Activated T-cell treated with anti-CD3 and anti-CD28 coated beads for 4 hours (primary cell): Measurements from ENCODE around the gene LAMA1.
"Not testable (repeated sequence)": the region's sequence is repeated elsewhere in the genome, so short reads cannot be mapped to it uniquely, and the experiment has no call there.

Source experiments
- DNase-seq: peaks from one replicate; pipeline ENCODE4 v3.0.0-alpha.2; 2020

The LAMA1 gene, protein sequence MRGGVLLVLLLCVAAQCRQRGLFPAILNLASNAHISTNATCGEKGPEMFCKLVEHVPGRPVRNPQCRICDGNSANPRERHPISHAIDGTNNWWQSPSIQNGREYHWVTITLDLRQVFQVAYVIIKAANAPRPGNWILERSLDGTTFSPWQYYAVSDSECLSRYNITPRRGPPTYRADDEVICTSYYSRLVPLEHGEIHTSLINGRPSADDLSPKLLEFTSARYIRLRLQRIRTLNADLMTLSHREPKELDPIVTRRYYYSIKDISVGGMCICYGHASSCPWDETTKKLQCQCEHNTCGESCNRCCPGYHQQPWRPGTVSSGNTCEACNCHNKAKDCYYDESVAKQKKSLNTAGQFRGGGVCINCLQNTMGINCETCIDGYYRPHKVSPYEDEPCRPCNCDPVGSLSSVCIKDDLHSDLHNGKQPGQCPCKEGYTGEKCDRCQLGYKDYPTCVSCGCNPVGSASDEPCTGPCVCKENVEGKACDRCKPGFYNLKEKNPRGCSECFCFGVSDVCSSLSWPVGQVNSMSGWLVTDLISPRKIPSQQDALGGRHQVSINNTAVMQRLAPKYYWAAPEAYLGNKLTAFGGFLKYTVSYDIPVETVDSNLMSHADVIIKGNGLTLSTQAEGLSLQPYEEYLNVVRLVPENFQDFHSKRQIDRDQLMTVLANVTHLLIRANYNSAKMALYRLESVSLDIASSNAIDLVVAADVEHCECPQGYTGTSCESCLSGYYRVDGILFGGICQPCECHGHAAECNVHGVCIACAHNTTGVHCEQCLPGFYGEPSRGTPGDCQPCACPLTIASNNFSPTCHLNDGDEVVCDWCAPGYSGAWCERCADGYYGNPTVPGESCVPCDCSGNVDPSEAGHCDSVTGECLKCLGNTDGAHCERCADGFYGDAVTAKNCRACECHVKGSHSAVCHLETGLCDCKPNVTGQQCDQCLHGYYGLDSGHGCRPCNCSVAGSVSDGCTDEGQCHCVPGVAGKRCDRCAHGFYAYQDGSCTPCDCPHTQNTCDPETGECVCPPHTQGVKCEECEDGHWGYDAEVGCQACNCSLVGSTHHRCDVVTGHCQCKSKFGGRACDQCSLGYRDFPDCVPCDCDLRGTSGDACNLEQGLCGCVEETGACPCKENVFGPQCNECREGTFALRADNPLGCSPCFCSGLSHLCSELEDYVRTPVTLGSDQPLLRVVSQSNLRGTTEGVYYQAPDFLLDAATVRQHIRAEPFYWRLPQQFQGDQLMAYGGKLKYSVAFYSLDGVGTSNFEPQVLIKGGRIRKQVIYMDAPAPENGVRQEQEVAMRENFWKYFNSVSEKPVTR (N-terminal part only)

DNA sequence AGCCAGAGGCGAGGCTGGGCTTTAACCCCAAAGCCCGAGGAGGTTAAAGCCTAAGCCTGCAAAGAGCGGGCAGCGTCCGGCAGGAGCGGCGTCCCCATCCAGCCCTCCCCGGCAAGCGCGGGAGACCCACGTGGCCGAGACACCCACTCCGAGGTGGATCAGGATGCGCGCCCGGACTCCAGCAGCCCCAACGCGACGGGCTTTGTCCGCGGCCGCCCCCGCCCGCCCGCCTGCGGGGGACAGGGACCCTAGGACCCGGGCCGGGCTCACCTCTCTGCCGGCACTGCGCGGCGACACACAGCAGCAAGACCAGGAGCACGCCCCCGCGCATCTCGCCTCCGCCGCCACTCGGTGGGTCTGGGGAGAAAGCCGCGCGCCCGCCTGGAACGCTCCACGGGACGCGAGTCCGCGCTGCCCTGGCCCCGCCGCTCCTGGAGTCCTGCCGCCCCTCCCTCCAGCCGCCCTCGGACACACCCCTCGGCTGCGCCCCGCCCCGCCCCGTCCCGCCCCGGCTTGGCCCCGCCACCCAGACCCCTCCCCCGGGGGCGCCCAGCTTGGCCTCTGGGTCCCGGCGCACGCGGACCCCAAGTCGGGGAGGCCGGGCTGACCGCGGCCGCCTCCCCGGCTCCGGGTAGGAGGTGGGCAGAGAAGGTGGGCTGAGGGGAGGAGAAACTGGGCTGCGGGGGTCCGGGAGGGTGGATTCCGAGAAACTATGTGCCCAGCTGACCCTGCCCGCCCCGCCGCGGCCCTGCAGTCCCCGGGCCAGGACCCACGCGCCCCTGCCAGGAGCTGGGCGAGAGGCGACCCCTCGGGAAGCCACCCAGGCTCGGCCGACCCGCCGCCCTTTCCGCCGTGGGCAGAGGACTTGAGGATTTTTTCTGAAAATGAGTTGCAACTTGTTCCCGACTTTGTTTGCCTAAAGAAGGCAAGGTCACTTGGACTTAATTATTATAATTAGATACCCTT is at the start of gene LAMA1:
TSS of gene LAMA1 (minus strand) at position 408 of the 966 bp plus-strand sequence. CDS start at position 331, 77 bp downstream.
- DNase-seq, result no peak

DNA sequence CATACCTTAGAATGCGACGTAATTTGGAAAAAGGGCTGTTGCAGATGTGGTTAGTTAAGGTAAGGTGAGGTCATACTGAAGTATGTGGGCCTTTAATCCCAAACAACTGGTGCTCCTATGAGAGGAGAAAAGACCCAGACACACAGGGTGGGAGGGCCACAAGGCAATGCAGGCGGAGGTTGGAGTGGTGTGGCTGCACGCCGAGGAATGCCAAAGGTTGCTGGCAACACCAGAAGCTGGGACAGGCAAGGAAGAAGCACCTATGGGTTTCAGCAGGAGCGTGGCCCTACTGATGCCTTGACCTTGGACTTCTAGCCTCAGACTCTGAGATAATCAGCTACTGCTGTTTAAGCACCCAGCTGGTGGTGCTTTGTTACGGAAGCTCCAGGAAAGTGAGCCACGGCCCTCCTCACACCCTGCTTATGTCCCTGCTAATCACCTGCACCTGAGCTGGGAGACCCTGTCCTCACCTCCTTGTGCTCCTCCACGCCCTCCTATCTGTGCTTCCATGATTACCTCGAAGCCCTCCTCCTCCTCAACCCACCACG is 48.3 kb upstream of the LAMA1 start:
- DNase-seq, result no peak

DNA sequence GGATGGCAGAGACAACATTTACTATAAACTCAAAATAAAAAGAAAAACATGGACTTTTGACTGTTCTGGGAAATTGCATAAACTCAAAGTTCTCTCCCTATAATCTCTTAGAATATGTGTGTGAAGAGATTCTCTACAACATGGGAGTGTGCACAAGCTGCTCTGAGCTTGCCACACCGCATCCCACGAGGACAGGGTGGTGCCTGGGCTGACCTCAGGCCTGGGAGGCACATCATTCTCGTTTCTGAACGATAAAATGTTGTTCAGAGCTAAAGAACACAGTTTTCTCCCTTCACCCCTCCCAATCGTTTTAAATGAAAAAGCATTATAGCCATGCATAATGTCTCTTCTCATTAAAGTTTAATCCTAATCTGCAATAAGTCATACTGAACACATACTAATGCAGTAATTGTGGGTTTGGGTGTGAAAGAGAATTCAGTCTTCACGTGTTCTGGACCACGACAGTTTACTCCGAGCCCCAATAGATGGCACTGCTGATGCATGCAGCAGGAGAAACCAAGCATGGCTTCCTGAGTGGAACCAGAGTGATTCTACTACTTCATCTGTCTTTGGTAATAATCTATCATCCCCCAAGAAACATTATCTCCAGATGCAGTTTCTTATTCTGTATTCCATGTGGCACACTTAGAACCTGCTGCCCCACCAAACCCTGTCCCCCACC is 46.9 kb upstream of the LAMA1 start:
- no peak for DNase-seq

DNA sequence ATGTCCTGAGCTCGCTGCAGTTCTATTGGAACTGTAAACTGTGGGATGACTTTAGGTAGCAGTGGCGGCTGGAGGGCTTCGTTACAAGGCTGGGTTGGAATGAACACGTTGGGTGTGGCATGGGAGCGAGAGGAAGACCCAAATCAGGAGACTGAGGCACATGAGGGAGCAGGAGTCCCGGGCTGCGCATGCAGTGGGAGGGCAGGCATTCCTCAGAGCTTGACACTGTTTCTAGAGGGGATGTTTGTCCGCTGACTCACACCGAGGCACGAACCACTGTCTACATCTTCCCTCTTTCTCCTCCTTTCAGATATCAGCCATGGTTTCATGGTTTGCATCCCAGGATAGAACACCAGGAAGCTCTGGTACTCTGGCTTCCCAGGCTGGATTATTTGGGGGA is 40.6 kb upstream of the LAMA1 start:
- no peak for DNase-seq

DNA sequence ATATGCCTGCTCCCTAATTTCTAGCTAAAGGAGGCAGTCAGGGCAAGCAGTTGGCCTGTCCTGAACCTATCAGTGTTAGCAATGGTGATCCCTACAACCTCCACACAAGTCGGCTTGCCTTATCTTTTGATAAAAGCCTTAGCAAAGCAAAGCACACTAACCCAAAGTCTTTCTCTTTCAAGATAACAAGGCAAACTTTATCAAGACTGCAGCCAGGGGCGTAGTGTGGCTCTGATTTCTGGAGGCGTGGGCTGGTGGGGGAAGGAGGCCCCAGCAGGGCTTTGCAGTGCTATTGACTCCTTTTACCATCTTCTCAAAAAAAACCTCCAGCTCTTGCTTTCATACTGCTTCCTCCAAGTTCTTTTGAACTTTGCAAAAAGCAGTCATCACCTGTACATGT is 40.2 kb upstream of the LAMA1 start:
- DNase-seq, result no peak

DNA sequence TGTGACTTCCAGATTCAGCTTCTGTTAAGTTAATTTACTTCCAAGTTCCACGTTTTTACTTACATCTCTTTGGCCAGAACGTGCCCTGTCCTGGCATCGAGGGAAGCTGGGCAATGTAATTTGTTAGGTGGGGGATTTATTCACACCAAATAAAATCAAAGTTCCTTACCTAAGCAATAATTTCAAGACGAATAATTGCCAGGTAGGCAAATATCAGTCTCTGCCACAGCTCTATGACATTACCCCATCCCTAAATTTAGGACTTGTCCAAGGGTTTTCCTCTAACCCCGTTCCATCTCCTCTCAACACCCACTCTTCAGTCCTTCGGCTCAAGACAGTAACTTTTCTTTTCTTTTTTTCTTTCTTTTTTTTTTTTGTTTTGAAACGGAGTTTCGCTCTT is 38.3 kb upstream of the LAMA1 start:
- DNase-seq, result no peak

DNA sequence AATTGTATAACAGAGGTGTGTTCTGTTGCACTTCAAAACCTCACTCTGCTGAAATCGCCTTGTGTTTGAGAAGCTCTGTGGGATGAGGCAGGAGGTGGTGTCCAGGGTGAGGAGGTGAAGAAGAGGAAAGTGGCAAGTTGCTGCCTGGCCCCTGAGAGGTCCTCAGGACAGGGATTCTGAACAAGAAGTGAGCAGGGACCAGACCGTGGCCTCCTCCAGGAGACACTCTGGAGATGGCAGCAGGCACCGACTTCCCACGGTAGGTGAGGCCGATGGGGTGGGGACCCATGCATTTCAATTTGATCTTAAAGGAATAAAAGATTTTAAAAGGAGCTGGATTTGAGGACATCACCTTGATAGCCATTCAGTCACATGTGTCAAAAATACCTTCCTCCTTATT is 37.5 kb upstream of the LAMA1 start:
- no peak for DNase-seq

DNA sequence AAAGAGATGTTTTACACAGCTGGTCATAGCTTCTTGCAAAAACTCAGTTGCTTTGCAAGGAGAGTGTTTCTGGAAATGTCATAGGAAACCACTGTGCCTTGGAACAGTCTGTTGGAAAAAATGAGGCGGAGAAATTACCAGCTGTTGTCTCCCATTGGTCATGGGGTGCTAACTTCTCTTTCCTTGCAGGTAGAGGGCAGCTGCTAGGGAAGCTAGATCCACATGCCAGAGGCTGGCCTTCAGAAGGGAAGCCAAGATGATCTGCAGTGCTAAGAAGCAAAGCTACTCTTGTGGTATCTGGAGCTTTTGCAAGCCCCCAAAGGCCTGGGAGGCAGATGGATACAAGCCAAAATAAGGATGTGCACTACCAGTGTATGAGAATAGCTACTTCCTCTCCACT is 34.8 kb upstream of the LAMA1 start:
- no peak for DNase-seq

DNA sequence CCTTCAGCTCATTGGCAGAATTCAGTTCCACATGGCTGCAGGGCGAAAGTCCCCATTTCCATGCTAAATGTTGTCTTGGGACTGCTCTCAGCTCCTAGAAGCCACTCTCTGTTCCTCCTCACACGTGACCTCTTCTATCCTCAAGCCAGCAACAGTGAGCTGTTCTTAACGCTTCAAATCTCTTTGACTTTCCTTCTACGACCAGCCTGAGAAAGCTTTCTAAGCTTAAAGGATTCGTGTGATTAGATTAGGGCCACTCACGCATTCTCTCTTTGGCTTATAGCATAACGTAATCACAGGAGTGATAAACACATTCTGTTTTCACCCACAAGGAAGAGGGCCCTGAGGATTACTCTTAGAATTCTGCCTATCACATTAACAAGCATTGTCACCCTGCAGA is 29.8 kb upstream of the LAMA1 start:
- DNase-seq, result no peak

DNA sequence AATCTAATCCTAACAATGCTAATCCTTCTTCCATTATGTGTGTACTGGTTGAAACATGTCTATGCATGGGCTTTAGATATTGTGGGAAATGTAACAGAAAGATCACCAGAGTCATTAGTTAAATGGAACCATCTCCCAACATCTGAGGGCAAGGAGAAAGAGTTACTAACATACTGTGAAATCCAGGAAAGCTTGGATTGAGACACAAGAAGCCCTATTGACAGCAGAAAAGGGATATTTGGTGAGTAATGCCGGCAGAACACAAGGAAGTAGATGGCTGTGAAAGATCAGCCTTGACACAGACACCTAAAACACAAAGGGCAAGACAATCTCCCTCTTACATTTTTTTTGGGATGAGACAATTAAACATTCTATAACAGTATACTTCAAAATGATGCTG is 28.5 kb upstream of the LAMA1 start:
- no peak for DNase-seq

DNA sequence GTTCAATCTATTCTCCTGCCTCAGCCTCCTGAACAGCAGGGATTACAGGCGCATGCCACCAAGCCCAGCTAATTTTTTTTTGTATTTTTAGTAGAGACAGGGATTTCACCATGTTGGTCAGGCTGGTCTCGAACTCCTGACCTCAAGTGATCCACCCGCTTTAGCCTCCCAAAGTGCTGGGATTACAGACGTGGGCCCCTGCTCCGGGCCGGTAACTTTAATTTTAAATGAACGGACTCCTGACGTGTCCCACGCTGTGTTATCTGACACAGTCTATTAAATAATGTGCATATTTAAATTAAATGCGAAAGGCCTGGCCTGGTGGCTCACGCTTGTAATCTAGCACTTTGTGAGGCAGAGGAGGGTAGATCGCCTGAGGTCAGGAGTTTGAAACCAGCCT is 27.3 kb upstream of the LAMA1 start:
- DNase-seq, result not testable (repeated sequence)

DNA sequence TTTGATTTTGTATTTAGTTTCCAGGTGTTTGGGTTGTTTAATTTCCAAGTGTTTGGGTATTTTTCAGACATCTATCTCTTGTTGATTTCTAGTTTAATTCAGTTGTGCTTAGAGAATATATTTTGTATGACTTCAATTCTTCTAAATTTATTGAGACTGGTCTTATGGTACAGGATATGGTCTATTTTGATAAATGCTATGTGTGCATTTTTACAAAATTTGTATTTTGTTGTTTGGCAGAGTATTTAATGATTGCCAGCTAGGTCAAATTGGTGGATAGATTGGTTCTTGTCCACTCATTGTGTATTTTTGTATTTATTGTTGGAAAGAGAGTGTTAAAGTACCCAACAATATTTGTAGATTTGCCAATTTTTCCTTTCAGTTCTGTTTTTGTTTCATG is 23.7 kb upstream of the LAMA1 start:
- no peak for DNase-seq

DNA sequence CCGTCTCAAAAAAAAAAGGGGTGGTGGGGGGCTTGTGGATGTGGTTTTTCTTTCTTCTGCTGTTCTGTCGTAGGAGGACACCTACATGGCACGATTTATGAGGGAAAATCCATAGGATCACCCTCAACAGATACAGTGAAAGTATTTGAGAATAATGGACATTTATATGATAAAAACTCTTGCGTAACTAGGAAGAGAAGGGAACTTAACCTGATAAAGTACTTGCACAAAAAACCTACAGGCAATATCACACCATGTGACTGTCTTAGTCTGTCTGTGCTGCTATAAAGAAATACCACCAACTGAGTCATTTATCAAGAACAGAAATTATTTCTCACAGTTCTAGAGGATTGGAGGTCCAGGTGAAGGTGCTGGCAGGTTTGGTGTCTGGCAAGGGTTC is 21.8 kb upstream of the LAMA1 start:
- no peak for DNase-seq

DNA sequence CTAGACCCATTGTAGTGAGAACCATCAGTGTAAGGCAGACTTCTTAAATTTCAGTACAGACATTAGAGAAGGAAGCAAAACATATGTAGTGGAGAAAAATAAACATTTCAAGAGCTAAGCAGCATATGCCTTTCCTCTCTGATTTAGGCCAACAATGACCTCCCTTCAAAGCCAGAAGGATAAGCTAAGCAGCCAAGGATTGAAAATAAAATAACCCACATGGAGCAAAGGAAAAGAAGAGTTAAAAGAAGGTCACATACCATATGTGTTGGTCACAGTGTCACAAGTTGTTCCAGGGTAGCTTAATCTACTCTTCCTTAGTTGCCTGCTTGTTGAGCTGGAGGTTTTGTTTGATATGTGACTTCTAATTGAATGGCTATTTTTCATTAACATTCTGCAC is 15.6 kb upstream of the LAMA1 start:
- DNase-seq, result no peak

DNA sequence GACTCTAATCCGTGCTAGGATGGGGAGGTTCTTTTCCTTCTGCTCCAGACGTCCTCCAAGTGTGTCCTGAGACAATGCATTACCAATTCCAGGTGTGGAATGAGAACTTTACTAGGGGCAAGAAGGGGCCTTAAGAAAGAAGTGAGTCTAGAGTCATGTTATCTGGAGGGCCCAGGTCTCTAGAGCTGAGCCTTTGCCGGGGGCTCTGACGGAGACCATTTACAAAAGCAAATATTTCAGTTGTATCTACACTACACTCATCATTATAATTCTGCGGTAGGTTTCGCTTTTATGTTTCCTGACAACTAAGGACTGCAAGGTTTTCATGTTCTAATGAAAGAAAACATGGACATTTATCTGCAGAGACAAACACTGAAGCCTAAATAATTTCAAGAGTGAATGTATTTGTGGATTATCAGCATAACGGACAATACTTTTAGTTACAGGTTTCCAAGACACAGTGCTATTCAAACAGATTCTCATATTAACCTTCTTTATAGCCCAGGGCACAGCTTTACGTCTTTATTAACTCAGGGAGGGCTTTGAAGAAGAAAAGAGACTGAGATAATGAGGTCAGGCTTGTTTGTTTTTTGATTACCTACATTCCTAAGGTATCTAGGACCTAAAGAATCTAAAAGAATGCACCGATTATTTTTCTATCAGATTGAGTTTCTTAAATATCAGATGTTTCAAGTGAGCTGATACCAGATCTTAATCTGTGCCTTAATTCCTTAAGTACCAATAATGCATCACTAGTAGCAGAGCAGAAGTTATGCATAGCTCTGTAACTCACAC is 15.0 kb upstream of the LAMA1 start:
- no peak for DNase-seq

DNA sequence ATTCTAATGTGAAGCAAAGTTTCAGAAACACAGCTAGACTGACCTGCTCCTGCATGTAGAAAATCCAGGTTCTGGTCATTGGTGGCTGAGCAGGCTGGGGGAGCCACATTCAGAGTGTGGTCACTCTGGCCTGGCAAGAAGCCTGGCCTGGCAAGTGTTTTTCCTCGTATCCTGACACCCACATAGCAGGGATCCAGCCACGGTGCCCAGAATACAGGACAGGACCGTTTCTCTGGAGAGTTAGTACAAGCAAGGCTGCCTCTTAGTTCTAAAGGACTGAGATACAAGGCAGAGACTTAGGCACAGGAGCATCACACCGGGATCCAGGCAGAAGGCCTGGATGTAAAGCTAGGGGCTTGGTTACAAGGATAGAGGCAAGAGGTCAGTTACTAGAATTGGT is 4.8 kb upstream of the LAMA1 start:
- no peak for DNase-seq

DNA sequence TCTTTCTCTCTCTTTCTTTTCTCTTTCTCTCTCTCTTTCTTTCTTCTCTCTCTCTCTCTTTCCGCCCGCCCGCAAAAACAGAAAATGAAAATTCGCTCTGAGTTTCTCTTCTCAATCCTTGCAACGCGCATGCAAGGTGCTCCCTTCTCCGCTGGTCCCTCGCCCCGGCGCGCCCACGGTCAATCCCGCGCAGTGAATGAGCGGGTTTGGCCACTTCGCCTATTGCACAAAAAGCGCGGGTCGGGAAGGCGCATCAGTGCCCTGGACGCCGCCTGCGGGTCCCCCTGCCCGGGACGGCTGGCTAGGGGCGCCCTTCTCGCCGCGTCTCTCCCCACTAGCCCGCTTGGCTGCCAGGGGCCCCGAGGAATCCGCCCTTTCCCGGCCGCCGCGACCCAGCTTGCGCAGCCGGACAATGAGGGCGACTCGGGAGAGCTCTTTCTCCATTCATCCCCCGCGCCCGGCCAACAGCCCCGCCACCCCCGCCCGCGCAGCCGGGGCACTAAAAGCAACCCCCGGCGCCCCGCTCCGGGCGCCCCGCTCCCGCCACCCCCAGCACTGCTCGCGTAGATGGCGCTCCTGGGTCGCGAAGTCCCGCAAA is 706 bp downstream of the LAMA1 start:
- DNase-seq, result no peak

DNA sequence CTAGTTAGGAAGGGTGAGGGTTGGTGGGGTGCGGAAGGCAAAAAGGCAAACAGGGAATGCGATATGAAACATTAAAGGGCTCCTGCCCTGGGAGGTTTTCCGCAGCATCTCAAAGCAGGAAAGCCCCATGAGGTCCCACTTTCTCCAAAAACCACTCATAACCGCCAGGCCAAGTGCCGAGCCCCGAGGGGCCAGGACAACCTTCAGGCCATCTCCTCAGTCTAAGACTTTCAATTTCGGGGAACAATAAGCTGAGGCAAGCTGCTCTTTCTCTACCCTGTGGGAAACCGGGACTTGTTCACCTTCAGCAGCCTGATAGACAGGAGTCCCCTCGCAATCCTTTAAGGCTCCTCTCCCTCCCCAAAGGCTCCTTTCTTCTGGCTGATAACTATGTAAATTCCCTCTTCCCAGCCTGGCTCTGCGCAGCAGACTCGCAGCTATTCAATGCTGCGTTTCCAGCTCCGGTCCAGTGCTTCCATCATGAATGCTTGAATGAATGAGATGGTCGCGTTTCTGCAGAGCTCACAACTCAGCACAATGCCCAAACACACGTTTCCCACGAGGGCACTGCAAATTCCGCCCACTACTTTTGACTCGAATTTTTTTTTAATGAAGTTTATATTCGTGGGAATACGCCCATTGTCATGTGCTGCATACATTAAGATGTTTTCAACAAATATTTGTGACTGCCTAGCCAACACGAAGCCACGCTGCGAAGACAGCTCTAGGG is 1.4 kb downstream of the LAMA1 start:
- DNase-seq, result no peak

DNA sequence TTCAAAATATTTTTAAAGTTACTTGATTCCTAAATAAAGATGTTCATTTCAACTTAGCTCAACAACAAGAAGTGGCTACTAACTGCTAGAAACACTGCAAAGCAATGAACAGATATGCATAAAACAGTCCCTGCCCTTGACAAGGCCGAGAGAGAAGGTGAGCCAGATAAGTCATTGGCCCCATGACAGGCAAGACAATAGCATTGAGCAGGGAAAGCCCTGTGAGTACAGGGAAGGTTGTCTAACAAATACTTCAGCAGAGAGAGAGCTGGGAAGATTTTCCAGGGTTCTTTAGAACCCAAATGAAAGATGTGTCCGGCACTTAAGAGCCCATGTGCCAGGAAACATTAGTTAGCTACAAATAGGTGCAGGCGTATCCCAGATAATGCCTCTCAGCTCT is 4.7 kb downstream of the LAMA1 start:
- DNase-seq, result no peak
